HAP-1 (cell line): ENCODE data around the gene GPD2.

Source experiments
- DNase-seq, 2 experiments: peaks; one replicate each; pipeline ENCODE4 v3.0.0-alpha.2; 2016 to 2020; ENCODE audit warnings: low spot score in 2 of 2
- H3K27me3 ChIP-seq: fragments of 250-450 bp; sonication (Bioruptor Pico); 2 replicates; pipeline ENCODE4 v1.5.1; 2020; ENCODE audit warnings: low read depth, mild to moderate bottlenecking, moderate library complexity
- H3K36me3 ChIP-seq: fragments of 250-450 bp; sonication (Bioruptor Pico); replicated peaks from 2 replicates; pipeline ENCODE4 v1.5.1; 2020; ENCODE audit warnings: mild to moderate bottlenecking
- H3K4me1 ChIP-seq: fragments of 250-450 bp; sonication (Bioruptor Pico); 2 replicates; pipeline ENCODE4 v1.5.1; 2020; ENCODE audit warnings: mild to moderate bottlenecking
- H3K4me3 ChIP-seq: fragments of 250-450 bp; sonication (Bioruptor Pico); 2 replicates; pipeline ENCODE4 v1.5.1; 2020; ENCODE audit warnings: mild to moderate bottlenecking, moderate library complexity
- H3K9me3 ChIP-seq: fragments of 250-450 bp; sonication (Bioruptor Pico); 2 replicates; pipeline ENCODE4 v1.5.1; 2020; ENCODE audit warnings: mild to moderate bottlenecking, moderate library complexity
- in situ Hi-C: fragments of 300-500 bp; cut with MboI; formaldehyde crosslinking; loops from 3 replicates; pipeline ENCODE4 v1.14.3; 2020; ENCODE audit warnings: low sequenced_read_pairs, inconsistent platforms, mixed read lengths

GPD2 gene

GRCh38 chr2:156448766-156449165 is 12.6 kb downstream of the GPD2 start:
- DNase-seq = no peak
- H3K36me3 ChIP-seq = no peaks in the 10 kb centered on the region
- H3K9me3 ChIP-seq = no peaks in the 10 kb centered on the region
- H3K4me3 ChIP-seq = no peak overlapping the region
- in situ Hi-C loops = no loop called here
- no peaks in the 10 kb centered on the region for H3K4me1 ChIP-seq
- H3K27me3 ChIP-seq = no peaks in the 10 kb centered on the region

GRCh38 chr2:156452971-156453370 is 16.8 kb downstream of the GPD2 start:
- H3K4me1 ChIP-seq = peaks cover 3% of the 10 kb centered on the region
- in situ Hi-C loops = no loop called here
- no peak for DNase-seq

GRCh38 chr2:156455361-156455975 is 19.3 kb downstream of the GPD2 start:
- no peak for DNase-seq
- no peaks in the 10 kb centered on the region for H3K36me3 ChIP-seq
- no peak overlapping the region for H3K4me3 ChIP-seq
- in situ Hi-C loops = no loop called here
- H3K9me3 ChIP-seq = no peaks in the 10 kb centered on the region
- no peaks in the 10 kb centered on the region for H3K27me3 ChIP-seq
- H3K4me1 ChIP-seq = peaks cover 3% of the 10 kb centered on the region

More at GRCh38 chr2:156452971-156453370, 16.8 kb downstream of the GPD2 start:
- no peak overlapping the region for H3K4me3 ChIP-seq
- no peaks in the 10 kb centered on the region for H3K36me3 ChIP-seq
- no peaks in the 10 kb centered on the region for H3K9me3 ChIP-seq
- H3K27me3 ChIP-seq = no peaks in the 10 kb centered on the region

- Histone ChIP-seq H3K36me3 (no peaks in the 10 kb centered on the region), H3K27me3 (no peaks in the 10 kb centered on the region), H3K4me1 (peaks cover 3% of the 10 kb centered on the region), H3K4me3 (no peak overlapping the region), H3K9me3 (no peaks in the 10 kb centered on the region)
- no peak for DNase-seq
- in situ Hi-C loops = no loop called here
These were observed 20.4 kb downstream of the GPD2 start for GRCh38 chr2:156456616-156457015.

- H3K4me1 ChIP-seq = peaks cover 3% of the 10 kb centered on the region
- in situ Hi-C loops = no loop called here
- no peak for DNase-seq
- H3K36me3 ChIP-seq = no peaks in the 10 kb centered on the region
- H3K9me3 ChIP-seq = no peaks in the 10 kb centered on the region
- no peak overlapping the region for H3K4me3 ChIP-seq
- H3K27me3 ChIP-seq = no peaks in the 10 kb centered on the region
These were observed 21.6 kb downstream of the GPD2 start for GRCh38 chr2:156457523-156458517.

- DNase-seq = no peak
- H3K36me3 ChIP-seq = no peaks in the 10 kb centered on the region
These were observed 23.5 kb downstream of the GPD2 start for GRCh38 chr2:156459720-156460119.

GRCh38 chr2:156464106-156464505 is 27.9 kb downstream of the GPD2 start:
- no peak for DNase-seq
- Histone ChIP-seq H3K9me3 (no peaks in the 10 kb centered on the region), H3K36me3 (no peaks in the 10 kb centered on the region), H3K4me1 (peaks cover 8% of the 10 kb centered on the region), H3K27me3 (no peaks in the 10 kb centered on the region), H3K4me3 (no peak overlapping the region)
- in situ Hi-C loops = no loop called here

More at GRCh38 chr2:156459720-156460119, 23.5 kb downstream of the GPD2 start:
- in situ Hi-C loops = no loop called here
- Histone ChIP-seq H3K4me1 (peaks cover 3% of the 10 kb centered on the region), H3K9me3 (no peaks in the 10 kb centered on the region), H3K27me3 (no peaks in the 10 kb centered on the region), H3K4me3 (no peak overlapping the region)

- Histone ChIP-seq H3K4me1 (peaks cover 8% of the 10 kb centered on the region), H3K4me3 (no peak overlapping the region), H3K36me3 (no peaks in the 10 kb centered on the region), H3K9me3 (no peaks in the 10 kb centered on the region), H3K27me3 (no peaks in the 10 kb centered on the region)
- in situ Hi-C loops = no loop called here
- no peak for DNase-seq
These were observed 29.4 kb downstream of the GPD2 start for GRCh38 chr2:156465573-156465972.

GRCh38 chr2:156466739-156467405 is 30.7 kb downstream of the GPD2 start:
- Histone ChIP-seq H3K9me3 (no peaks in the 10 kb centered on the region), H3K4me3 (no peak overlapping the region), H3K36me3 (no peaks in the 10 kb centered on the region), H3K27me3 (no peaks in the 10 kb centered on the region), H3K4me1 (peaks cover 8% of the 10 kb centered on the region)
- DNase-seq = peak; percentile 25 to 32
- in situ Hi-C loops = no loop called here

GRCh38 chr2:156470975-156471583 is 34.9 kb downstream of the GPD2 start:
- DNase-seq = no peak
- in situ Hi-C loops = no loop called here
- peaks cover 16% of the 10 kb centered on the region for H3K4me1 ChIP-seq
- no peaks in the 10 kb centered on the region for H3K9me3 ChIP-seq
- 0 out of 2 replicates have a peak, but pooled peaks cover 1% of the 10 kb centered on the region for H3K36me3 ChIP-seq
- no peak overlapping the region for H3K4me3 ChIP-seq
- H3K27me3 ChIP-seq = no peaks in the 10 kb centered on the region

GRCh38 chr2:156471762-156472161 is 35.6 kb downstream of the GPD2 start:
- no peak for DNase-seq
- Histone ChIP-seq H3K36me3 (0 out of 2 replicates have a peak, but pooled peaks cover 5% of the 10 kb centered on the region), H3K27me3 (no peaks in the 10 kb centered on the region), H3K4me3 (no peak overlapping the region), H3K9me3 (no peaks in the 10 kb centered on the region), H3K4me1 (peaks cover 16% of the 10 kb centered on the region)
- in situ Hi-C loops = no loop called here

GRCh38 chr2:156472686-156473085 is 36.5 kb downstream of the GPD2 start:
- H3K27me3 ChIP-seq = no peaks in the 10 kb centered on the region
- DNase-seq = no peak
- in situ Hi-C loops = no loop called here
- H3K4me1 ChIP-seq = peaks cover 10% of the 10 kb centered on the region
- H3K4me3 ChIP-seq = no peak overlapping the region
- H3K9me3 ChIP-seq = no peaks in the 10 kb centered on the region
- 0 out of 2 replicates have a peak, but pooled peaks cover 5% of the 10 kb centered on the region for H3K36me3 ChIP-seq

GRCh38 chr2:156473445-156473844 is 37.3 kb downstream of the GPD2 start:
- H3K36me3 ChIP-seq = 0 out of 2 replicates have a peak, but pooled peaks cover 5% of the 10 kb centered on the region
- H3K4me1 ChIP-seq = peaks cover 7% of the 10 kb centered on the region
- H3K27me3 ChIP-seq = no peaks in the 10 kb centered on the region
- no peaks in the 10 kb centered on the region for H3K9me3 ChIP-seq
- in situ Hi-C loops = no loop called here
- no peak for DNase-seq
- H3K4me3 ChIP-seq = no peak overlapping the region
